T-cell (primary cell): ENCODE measurements around the gene HTR3E. TPM values are rescaled to one million over a fixed set of nuclear protein-coding genes. Genes with fewer than 3 reads are reported as not detected.

Experiments used
- ATAC-seq, 4 experiments: fragments of 200-7000 bp in 3 of 4; fragments of 150-1000 bp in 1 of 4; cut with Tn5 transposase; replicated peaks in 1 of 4; 1 replicate in 3 of 4; 2 replicates in 1 of 4; pipeline ENCODE4 v1.10.0; 2021; ENCODE audit warnings: moderate library complexity in 3 of 4, mild to moderate bottlenecking in 2 of 4, moderate number of reproducible peaks in 1 of 4
- CTCF ChIA-PET, 2 donors: fragments of 300-600 bp; sonication (Branson Sonifier 250); formaldehyde crosslinking; loops; one replicate each; lab custom pipeline; 2022; ENCODE audit warnings: antibody characterized with exemption in 2 of 2; lab: Charles Lee
- POLR2A ChIA-PET, 2 donors: fragments of 300-600 bp; sonication (Branson Sonifier 250); formaldehyde crosslinking; loops; one replicate each; lab custom pipeline; 2022; ENCODE audit warnings: antibody characterized with exemption in 2 of 2; lab: Charles Lee
- DNase-seq, 35 experiments: peaks; one replicate each; pipeline versions ENCODE4 v3.0.0 to v3.0.0-alpha.2; 2013 to 2023
- H3K27ac ChIP-seq: one replicate; pipeline ENCODE4 v1.5.1; 2013; ENCODE audit warnings: low read length
- H3K27me3 ChIP-seq, 2 experiments: replicated peaks in 1 of 2; 1 replicate in 1 of 2; 2 replicates in 1 of 2; pipeline versions ENCODE4 v1.6.1 to v1.7.0; 2013; ENCODE audit warnings: low read length in 1 of 2, mixed read lengths in 1 of 2; ENCODE audit not compliant: control insufficient read depth in 2 of 2, insufficient read depth in 2 of 2; ENCODE audit errors: extremely low read depth in 1 of 2
- H3K36me3 ChIP-seq, 2 donors: 1 replicate in 1 of 2; 2 replicates in 1 of 2; pipeline versions ENCODE4 v1.6.1 to v1.7.0; 2013; ENCODE audit warnings: low read length in 1 of 2; ENCODE audit not compliant: control insufficient read depth in 2 of 2, insufficient read depth in 1 of 2; ENCODE audit errors: extremely low read depth in 1 of 2
- H3K4me1 ChIP-seq, 2 experiments: 1 replicate in 1 of 2; 2 replicates in 1 of 2; pipeline versions ENCODE4 v1.6.1 to v1.7.0; 2013; ENCODE audit warnings: low read length in 2 of 2, mixed read lengths in 1 of 2; ENCODE audit not compliant: insufficient read depth in 2 of 2, control insufficient read depth in 1 of 2; ENCODE audit errors: extremely low read depth in 1 of 2
- H3K4me3 ChIP-seq, 2 donors: 1 replicate in 1 of 2; 2 replicates in 1 of 2; pipeline versions ENCODE4 v1.5.1 to v1.7.0; 2013; ENCODE audit warnings: mild to moderate bottlenecking in 2 of 2, low read length in 1 of 2, moderate library complexity in 1 of 2; ENCODE audit not compliant: control insufficient read depth in 1 of 2; ENCODE audit errors: extremely low read depth in 1 of 2
- H3K9me3 ChIP-seq: 2 replicates; pipeline ENCODE4 v1.7.0; 2013
- H3K27ac Mint-ChIP-seq, 2 donors: one replicate each; pipeline ENCODE4 v1.8.0; 2020 to 2021; ENCODE audit warnings: mild to moderate bottlenecking in 2 of 2, mixed read lengths in 2 of 2
- H3K27me3 Mint-ChIP-seq, 2 donors: one replicate each; pipeline ENCODE4 v1.8.0; 2021 to 2022; ENCODE audit warnings: mixed read lengths in 2 of 2
- H3K36me3 Mint-ChIP-seq: one replicate; pipeline ENCODE4 v1.8.0; 2021; ENCODE audit warnings: mixed read lengths
- H3K4me1 Mint-ChIP-seq, 3 donors: one replicate each; pipeline ENCODE4 v1.8.0; 2020 to 2022; ENCODE audit warnings: mixed read lengths in 3 of 3, mild to moderate bottlenecking in 1 of 3
- H3K4me3 Mint-ChIP-seq, 3 donors: one replicate each; pipeline ENCODE4 v1.8.0; 2020 to 2022; ENCODE audit warnings: mild to moderate bottlenecking in 3 of 3, mixed read lengths in 3 of 3, moderate library complexity in 3 of 3
- H3K9me3 Mint-ChIP-seq, 3 donors: one replicate each; pipeline ENCODE4 v1.8.0; 2020 to 2022; ENCODE audit warnings: mixed read lengths in 3 of 3
- WGBS: methylation state at CpG from one replicate; pipeline ENCODE4 v1.1.5; 2013; ENCODE audit warnings: missing lambda C conversion rate; ENCODE audit not compliant: insufficient coverage; 5-methylcytosine and 5-hydroxymethylcytosine counted together
- total RNA-seq, 35 experiments: library from RNA in 6 of 35; stranded (reverse) in 6 of 35; fragments of 120-200 nt in 1 of 35; gene quantifications; one replicate each; pipeline versions ENCODE4 v1.2.1 to v1.2.4 and lab custom pipeline; 2013 to 2026

Gene HTR3E
- total RNA-seq, 5 donors from 2014 or later (not counting 1 experiment from before 2014, with no cell fraction given), result not detected

DNA sequence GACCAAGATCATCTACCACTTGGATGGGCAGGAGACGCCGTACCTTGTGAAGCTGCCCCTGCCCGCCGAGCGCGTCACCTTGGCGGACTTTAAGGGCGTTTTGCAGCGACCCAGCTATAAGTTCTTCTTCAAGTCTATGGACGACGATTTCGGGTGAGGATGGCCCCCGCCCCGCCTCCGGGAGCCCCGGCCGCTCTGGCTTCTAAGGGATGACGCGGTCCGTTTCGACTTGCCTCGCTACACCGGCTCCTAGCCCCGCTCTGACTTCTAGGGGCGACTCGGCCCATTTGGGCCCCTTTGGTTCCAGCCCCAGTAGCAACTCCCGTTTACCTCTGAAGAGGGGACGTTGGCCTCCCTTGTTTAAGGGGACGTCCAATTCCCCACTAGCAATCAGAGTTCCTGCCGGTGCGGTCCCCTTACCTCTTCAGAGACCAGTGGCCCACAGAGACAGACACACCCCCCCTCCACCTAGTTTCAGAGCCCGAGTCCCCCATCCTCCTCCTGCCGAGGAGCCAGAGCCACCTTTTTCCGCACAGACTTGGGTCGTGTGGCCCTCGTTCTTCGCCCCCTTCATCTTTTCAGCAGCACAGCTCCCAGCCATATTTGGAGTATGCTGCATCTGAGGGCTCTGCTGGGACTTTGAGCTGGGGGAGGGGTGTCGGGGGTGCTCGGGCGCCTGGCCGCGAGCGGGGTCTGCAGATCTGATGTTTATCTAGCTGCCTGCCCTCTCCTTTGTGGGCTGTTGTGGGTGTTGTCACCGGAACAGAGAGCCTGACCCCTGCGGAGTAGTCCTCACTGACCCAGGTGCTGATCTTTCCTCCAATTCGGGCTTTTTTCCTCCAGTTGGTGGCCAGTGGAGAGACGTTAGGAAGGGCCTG lies 59.0 kb downstream of the HTR3E start:
- Mint-ChIP-seq H3K36me3 (peaks cover 5% of the 10 kb centered on the region), H3K4me3 (peak overlapping the region; percentile 89 to 96 (median 91)), H3K4me1 (peaks cover 25 to 34% (median 34%) of the 10 kb centered on the region in 3 donors), H3K27ac (peak overlapping the region; percentile 78 to 83), H3K9me3 (no peaks in the 10 kb centered on the region), H3K27me3 (no peaks in the 10 kb centered on the region)
- H3K4me1 ChIP-seq, result peaks cover 7 to 23% of the 10 kb centered on the region in 2 experiments
- no peaks in the 10 kb centered on the region for H3K36me3 ChIP-seq
- CTCF ChIA-PET, result interaction anchor here (0.6 to 1.2 kb wide), 2 partner anchors 12 to 258 kb away, joined by 4 read pairs; no protein-coding TSS in a partner anchor
- WGBS, result 0% methylated on average over 36 of the region's 47 CpGs
- ATAC-seq, result peak; percentile 63 to 70 (median 65)
- POLR2A ChIA-PET, result interaction anchor here in 1 of 2 donors (0.7 to 0.9 kb wide), 2 partner anchors 13 to 1430 kb away, joined by 3 read pairs; partner anchors contain the start of gene SENP2
- peak overlapping the region; percentile 57 for H3K27ac ChIP-seq
- H3K9me3 ChIP-seq, result no peaks in the 10 kb centered on the region
- peak in 24 of 35 experiments; percentile 9 to 55 (median 26) for DNase-seq
- no peaks in the 10 kb centered on the region for H3K27me3 ChIP-seq
- H3K4me3 ChIP-seq, result peak overlapping the region; percentile 74 to 86

DNA sequence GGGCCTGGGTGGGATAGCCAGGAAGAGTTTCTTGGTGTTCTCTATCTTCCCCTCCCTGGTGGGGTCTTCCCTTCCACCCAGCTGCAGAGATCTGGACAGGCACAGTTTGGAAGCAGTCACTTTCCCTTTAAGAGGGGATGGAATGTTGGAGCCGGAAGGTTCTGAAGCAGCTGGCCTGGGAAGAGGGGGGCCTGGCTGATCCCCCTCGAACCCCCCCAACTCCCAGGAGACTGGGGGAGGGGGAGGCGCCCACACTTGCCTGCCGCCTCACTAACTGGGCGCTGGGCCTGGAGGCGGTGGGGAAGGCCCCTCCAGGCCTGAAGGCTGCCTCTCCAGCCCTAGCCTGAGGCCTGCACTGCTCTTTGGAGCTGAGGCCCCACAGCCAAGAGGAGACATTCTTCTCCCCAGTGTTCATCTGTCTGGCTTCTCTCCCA lies 59.7 kb downstream of the HTR3E start:
- ChIA-PET POLR2A (no interaction called here), CTCF (interaction anchor here in 1 of 2 donors (0.5 kb wide), 1 partner anchor 17 kb away, joined by 4 read pairs; no protein-coding TSS in a partner anchor)
- no peaks in the 10 kb centered on the region for H3K9me3 ChIP-seq
- no peak for DNase-seq
- H3K36me3 ChIP-seq, result no peaks in the 10 kb centered on the region
- Mint-ChIP-seq H3K27me3 (no peaks in the 10 kb centered on the region), H3K9me3 (no peaks in the 10 kb centered on the region), H3K4me3 (peak overlapping the region; percentile 89 to 96 (median 91)), H3K36me3 (peaks cover 8% of the 10 kb centered on the region), H3K27ac (peak overlapping the region in 1 of 2 donors; percentile 59), H3K4me1 (peaks cover 27 to 38% (median 36%) of the 10 kb centered on the region in 3 donors)
- ATAC-seq, result no peak
- H3K4me1 ChIP-seq, result peaks cover 7 to 23% of the 10 kb centered on the region in 2 experiments
- no peaks in the 10 kb centered on the region for H3K27me3 ChIP-seq
- peak overlapping the region; percentile 7 for H3K27ac ChIP-seq
- peak overlapping the region; percentile 74 to 86 for H3K4me3 ChIP-seq
- WGBS, result no CpG with 5 or more reads among the region's 6 CpGs

Other genes starting within 250 kb of the HTR3E start
- gene PARL, start 212.2 kb upstream of the HTR3E start, total RNA-seq, result 10 to 100 TPM; 38.8 to 46.2 (median 41.3) TPM
- gene ABCC5, start 79.2 kb upstream of the HTR3E start, total RNA-seq, result 10 to 100 TPM; 17.6 to 34.3 (median 30.2) TPM
- gene HTR3D, start 65.3 kb upstream of the HTR3E start, total RNA-seq, result not detected
- not detected for gene HTR3C, start 44.0 kb upstream of the HTR3E start, total RNA-seq
- gene EIF2B5, start 38.3 kb downstream of the HTR3E start, total RNA-seq, result 10 to 100 TPM; 57.8 to 74.3 (median 72.3) TPM
- 10 to 100 TPM; 33.8 to 60.2 (median 51.2) TPM for gene DVL3, start 58.3 kb downstream of the HTR3E start, total RNA-seq
- gene AP2M1, start 77.8 kb downstream of the HTR3E start, total RNA-seq, result 100 to 1,000 TPM; 124 to 196 (median 188) TPM
- gene ABCF3, start 89.1 kb downstream of the HTR3E start, total RNA-seq, result 100 to 1,000 TPM; 112 to 145 (median 125) TPM
- gene VWA5B2, start 132.5 kb downstream of the HTR3E start, total RNA-seq, result under 1 TPM in 3 of 5 donors, not detected in 2; 0.10 to 0.23 (median 0.16) TPM
- 10 to 100 TPM; 18.7 to 43.1 (median 39.9) TPM for gene ALG3, start 151.9 kb downstream of the HTR3E start, total RNA-seq
- 1 to 10 TPM in 4 of 5 donors, under 1 TPM in 1; 0.37 to 4.0 (median 2.3) TPM for gene EEF1AKMT4, start 152.6 kb downstream of the HTR3E start, total RNA-seq
- under 1 TPM in 1 of 5 donors, not detected in 4; 0.19 TPM for gene CAMK2N2, start 164.5 kb downstream of the HTR3E start, total RNA-seq
- gene ECE2, start 179.0 kb downstream of the HTR3E start, total RNA-seq, result not detected
- 100 to 1,000 TPM; 134 to 151 (median 149) TPM for gene PSMD2, start 202.2 kb downstream of the HTR3E start, total RNA-seq
- gene EIF4G1, start 217.5 kb downstream of the HTR3E start, total RNA-seq, result 100 to 1,000 TPM; 232 to 290 (median 271) TPM
- gene FAM131A, start 240.5 kb downstream of the HTR3E start, total RNA-seq, result 10 to 100 TPM in 3 of 5 donors, 1 to 10 TPM in 2; 8.3 to 13.8 (median 11.9) TPM